Mucosa of descending colon (tissue), 3 donors: ENCODE measurements around the gene PCDHGA1. TPM values are rescaled to one million over a fixed set of nuclear protein-coding genes. Genes with fewer than 3 reads are reported as not detected.
"Not testable (repeated sequence)": the region's sequence is repeated elsewhere in the genome, so short reads cannot be mapped to it uniquely, and the experiment has no call there.

Experiments
- ATAC-seq: fragments of 200-7000 bp; cut with Tn5 transposase; one replicate; pipeline ENCODE4 v1.9.1; 2020; ENCODE audit warnings: mild to moderate bottlenecking, moderate library complexity
- DNase-seq, 3 donors: peaks; one replicate each; pipeline ENCODE4 v3.0.0-alpha.2; 2020
- H3K36me3 ChIP-seq: fragments of 200-600 bp; one replicate; pipeline ENCODE4 v1.8.0; 2021; ENCODE audit warnings: low read depth, mild to moderate bottlenecking
- H3K4me1 ChIP-seq: fragments of 200-600 bp; one replicate; pipeline ENCODE4 v1.8.0; 2021; ENCODE audit warnings: low read depth, mild to moderate bottlenecking
- H3K4me3 ChIP-seq: fragments of 200-600 bp; one replicate; pipeline ENCODE4 v1.8.0; 2021; ENCODE audit warnings: mild to moderate bottlenecking
- H3K9me3 ChIP-seq: fragments of 200-600 bp; one replicate; pipeline ENCODE4 v1.8.0; 2021; ENCODE audit warnings: mild to moderate bottlenecking
- CTCF ChIP-seq: fragments of 200-600 bp; IDR thresholded peaks from one replicate; pipeline ENCODE4 v1.8.0; 2022; ENCODE audit warnings: antibody characterized with exemption, mild to moderate bottlenecking
- intact Hi-C, 2 donors: fragments of 100-400 bp; cut with DNase I in 1 of 2; cut with micrococcal nuclease in 1 of 2; formaldehyde crosslinking; loops; one replicate each; pipeline versions ENCODE4 v1.11.0 to v1.11.1; 2022; cut with DNase I, micrococcal nuclease
- total RNA-seq, 3 donors: library from RNA; stranded (reverse); fragmentation: NEBNext Ultra II Directional in 2 of 3; extraction: Animal tissue kit (Norgen Biotek cat#: 25700) in 2 of 3; gene quantifications; one replicate each; pipeline versions ENCODE4 v1.2.1 to v1.2.4, GENCODE V29; 2021 to 2023
- donor health status: DM: no; HTN: no; CAD: no; lungs with moderate emphysema.
- donor health status: DM: no; HTN: no; CAD: no.
- donor health status: DM: no; HTN: yes; CAD: no.

PCDHGA1 gene
- total RNA-seq, 3 donors from 2014 or later, result 0.35 to 1.6 (median 0.43) TPM

- ATAC-seq, result no peak
- DNase-seq, result no peak
- TF ChIP-seq CTCF, result no peak
- Histone ChIP-seq H3K4me1 (no peaks in the 10 kb centered on the region), H3K36me3 (no peaks in the 10 kb centered on the region), H3K9me3 (peaks cover 32% of the 10 kb centered on the region), H3K4me3 (no peak overlapping the region)
- intact Hi-C loops, result loop anchor here in 1 of 2 donors (10.0 kb wide), 1 partner anchor 237 kb away; no protein-coding TSS in a partner anchor
Measured at GRCh38 chr5:141328231-141328630, 2.1 kb upstream of the PCDHGA1 start.

GRCh38 chr5:141332571-141332970 lies 2.3 kb downstream of the PCDHGA1 start:
- ATAC-seq, intact Hi-C loops, H3K36me3 ChIP-seq, DNase-seq, H3K4me1 ChIP-seq, H3K4me3 ChIP-seq: not testable (repeated sequence)
- H3K9me3 ChIP-seq, result peaks cover 47% of the 10 kb centered on the region

GRCh38 chr5:141338538-141339306 lies 8.4 kb downstream of the PCDHGA1 start, which contains the start of gene PCDHGA2:
Gene PCDHGA2 (plus strand): TSS chr5:141338760.
- Histone ChIP-seq H3K4me3 (no peak within 1 kb of the TSS), H3K36me3 (no peaks in the 10 kb centered on the region), H3K9me3 (peaks cover 58% of the 10 kb centered on the region), H3K4me1 (no peaks in the 10 kb centered on the region)
- DNase-seq, result no peak
- ATAC-seq, result no peak
- TF ChIP-seq CTCF, result no peak
- intact Hi-C loops, result no loop called here

GRCh38 chr5:141340781-141341354 lies 10.6 kb downstream of the PCDHGA1 start:
- H3K36me3 ChIP-seq, H3K4me1 ChIP-seq, intact Hi-C loops, DNase-seq, H3K4me3 ChIP-seq, ATAC-seq: not testable (repeated sequence)
- peaks cover 76% of the 10 kb centered on the region for H3K9me3 ChIP-seq

GRCh38 chr5:141342773-141343172 lies 12.5 kb downstream of the PCDHGA1 start:
- Histone ChIP-seq H3K36me3 (no peaks in the 10 kb centered on the region), H3K4me1 (no peaks in the 10 kb centered on the region), H3K4me3 (no peak overlapping the region), H3K9me3 (peaks cover 80% of the 10 kb centered on the region)
- ATAC-seq, result no peak
- DNase-seq, result no peak
- no peak for TF ChIP-seq CTCF
- intact Hi-C loops, result no loop called here

GRCh38 chr5:141343242-141343952 lies 13.1 kb downstream of the PCDHGA1 start, which contains the start of gene PCDHGA3:
Gene PCDHGA3 (plus strand): TSS chr5:141343829. CDS start chr5:141344034, 205 bp downstream.
- no peak for ATAC-seq

More at GRCh38 chr5:141343242-141343952, 13.1 kb downstream of the PCDHGA1 start, which contains the start of gene PCDHGA3:
- Histone ChIP-seq H3K4me1 (no peaks in the 10 kb centered on the region), H3K9me3 (peaks cover 82% of the 10 kb centered on the region), H3K36me3 (no peaks in the 10 kb centered on the region), H3K4me3 (no peak within 1 kb of the TSS)
- DNase-seq, result no peak
- intact Hi-C loops, result no loop called here
- no peak for TF ChIP-seq CTCF
